ENCODE measurements around the gene TMEM217.

The TMEM217 gene

DNA sequence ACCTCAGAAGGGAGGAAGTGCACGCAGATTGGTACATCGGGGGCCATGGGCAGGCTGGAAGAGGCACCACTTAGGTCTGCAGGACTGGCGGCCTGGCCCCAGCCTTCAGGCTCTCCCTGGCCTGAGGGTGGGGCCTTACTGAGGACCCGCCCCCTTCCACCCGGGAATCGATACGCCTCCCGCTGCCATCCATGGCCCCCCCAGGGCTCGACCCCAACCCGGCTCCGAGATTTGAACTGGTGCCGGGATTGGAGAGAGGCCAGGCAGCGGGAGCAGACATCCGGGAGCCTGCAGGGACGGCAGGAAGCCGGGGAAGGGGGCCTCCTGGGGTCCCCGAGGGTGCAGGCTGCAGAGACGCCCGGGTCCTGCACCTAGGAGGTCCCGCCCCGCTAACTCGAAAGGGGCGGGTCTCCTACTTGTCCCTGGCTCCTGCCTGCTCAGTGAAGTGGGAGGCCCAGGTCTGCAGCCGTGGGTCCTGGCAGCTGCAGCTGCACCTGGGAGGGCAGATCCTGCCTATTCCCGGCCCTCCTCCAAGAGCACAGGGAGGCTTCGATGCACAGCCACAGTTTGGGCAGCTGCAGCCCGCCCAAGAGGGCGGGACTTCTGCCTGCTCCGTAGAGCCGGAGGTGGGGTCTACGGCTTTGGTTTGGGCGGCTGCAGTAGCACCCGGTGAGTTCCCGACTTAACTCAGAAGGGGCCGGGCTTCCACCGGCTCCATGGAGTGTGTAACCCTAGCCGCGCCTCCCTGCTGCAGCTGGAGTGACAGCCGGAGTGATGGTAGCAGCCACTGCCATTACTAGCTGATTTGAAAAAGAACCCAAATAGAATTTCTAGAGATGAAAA is 35.6 kb downstream of the TMEM217 start:
- intact Hi-C loops (cut with DNase I; ENCODE audit: low total_unique reads): no loop called here
- Histone ChIP-seq H3K36me3 (no peaks in the 10 kb centered on the region), H3K4me1 (peaks cover 0 to 8% (median 5%) of the 10 kb centered on the region in 4 donors), H3K27me3 (no peaks in the 10 kb centered on the region), H3K27ac (peak overlapping the region; percentile 33 to 60), H3K4me3 (peak overlapping the region; percentile 58 to 68), H3K9me3 (no peaks in the 10 kb centered on the region)
- TF ChIP-seq, protein P1, sequence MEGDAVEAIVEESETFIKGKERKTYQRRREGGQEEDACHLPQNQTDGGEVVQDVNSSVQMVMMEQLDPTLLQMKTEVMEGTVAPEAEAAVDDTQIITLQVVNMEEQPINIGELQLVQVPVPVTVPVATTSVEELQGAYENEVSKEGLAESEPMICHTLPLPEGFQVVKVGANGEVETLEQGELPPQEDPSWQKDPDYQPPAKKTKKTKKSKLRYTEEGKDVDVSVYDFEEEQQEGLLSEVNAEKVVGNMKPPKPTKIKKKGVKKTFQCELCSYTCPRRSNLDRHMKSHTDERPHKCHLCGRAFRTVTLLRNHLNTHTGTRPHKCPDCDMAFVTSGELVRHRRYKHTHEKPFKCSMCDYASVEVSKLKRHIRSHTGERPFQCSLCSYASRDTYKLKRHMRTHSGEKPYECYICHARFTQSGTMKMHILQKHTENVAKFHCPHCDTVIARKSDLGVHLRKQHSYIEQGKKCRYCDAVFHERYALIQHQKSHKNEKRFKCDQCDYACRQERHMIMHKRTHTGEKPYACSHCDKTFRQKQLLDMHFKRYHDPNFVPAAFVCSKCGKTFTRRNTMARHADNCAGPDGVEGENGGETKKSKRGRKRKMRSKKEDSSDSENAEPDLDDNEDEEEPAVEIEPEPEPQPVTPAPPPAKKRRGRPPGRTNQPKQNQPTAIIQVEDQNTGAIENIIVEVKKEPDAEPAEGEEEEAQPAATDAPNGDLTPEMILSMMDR (IDR thresholded peaks at IDR 0.05): no peak
- peak; percentile 59 to 86 for DNase-seq

DNA sequence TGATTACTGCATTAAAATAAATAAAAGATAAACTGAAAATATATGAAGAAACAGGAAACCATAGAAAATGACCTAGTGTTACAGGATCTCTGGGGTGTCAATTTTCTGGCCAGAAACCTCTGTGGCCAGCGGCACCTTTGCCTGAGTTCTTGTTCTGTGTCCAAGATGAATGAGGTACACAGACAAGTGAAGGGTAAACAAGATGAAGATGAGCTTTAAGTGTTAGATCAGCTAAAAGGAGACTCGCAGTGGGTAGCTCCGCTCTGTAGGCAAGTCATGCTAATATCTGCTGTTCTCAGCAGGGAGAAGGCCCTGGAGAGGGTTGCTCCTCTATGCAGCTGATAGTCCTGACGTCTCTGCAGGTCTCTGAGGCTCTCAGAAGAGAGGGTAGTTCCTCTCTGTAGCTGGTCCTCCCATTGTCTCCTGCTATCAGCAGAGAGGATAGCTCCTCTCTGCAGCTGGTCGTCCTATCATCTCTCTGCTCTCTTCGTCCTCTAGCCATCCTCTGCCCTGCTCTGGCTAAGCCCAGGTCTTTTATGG is 36.3 kb downstream of the TMEM217 start:
- Histone ChIP-seq H3K4me1 (peaks cover 0 to 8% (median 5%) of the 10 kb centered on the region in 4 donors), H3K27me3 (no peaks in the 10 kb centered on the region), H3K27ac (peak overlapping the region in 1 of 2 donors; percentile 60), H3K9me3 (no peaks in the 10 kb centered on the region), H3K4me3 (peak overlapping the region; percentile 58 to 68), H3K36me3 (no peaks in the 10 kb centered on the region)
- TF ChIP-seq, protein P1 (IDR thresholded peaks at IDR 0.05): no peak
- no peak for DNase-seq
- intact Hi-C loops (cut with DNase I; ENCODE audit: low total_unique reads): no loop called here

DNA sequence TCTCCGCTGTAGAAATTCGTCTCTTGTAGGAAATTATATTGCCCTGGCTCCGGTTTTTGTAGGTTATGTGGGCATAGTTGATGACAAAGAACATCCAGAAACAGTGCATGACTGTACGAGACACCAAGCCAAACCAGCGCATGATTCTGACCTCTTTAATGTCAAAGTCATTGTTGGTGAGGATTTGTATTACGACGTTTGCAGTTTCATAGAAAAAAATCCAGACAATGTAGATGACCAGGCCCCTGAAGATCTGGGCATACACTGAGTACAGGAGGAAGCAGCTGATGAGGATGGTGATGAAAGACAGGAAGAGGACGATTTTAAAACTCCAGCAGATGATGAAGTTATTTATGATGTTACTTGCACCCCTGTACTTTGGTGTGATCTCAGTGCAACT is 39.4 kb downstream of the TMEM217 start:
- no peak overlapping the region for H3K4me3 ChIP-seq
- intact Hi-C loops (cut with DNase I; ENCODE audit: low total_unique reads): no loop called here

DNA sequence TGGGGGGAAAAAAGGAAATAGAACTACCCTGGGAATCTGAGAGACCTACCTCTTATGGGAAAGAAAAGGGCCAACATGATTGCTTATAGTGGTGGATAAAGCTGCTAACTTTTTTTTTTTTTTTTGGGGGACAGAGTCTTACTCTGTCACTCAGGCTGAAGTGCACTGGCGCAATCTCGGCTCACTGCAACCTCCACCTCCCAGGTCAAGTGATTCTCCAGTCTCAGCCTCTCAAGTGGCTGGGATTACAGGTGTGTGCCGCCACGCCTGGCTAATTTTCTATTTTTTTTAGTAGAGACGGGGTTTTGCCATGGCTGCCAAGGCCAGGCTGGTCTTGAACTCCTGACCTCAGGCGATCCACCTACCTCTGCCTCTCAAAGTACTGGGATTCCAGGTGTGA is 39.9 kb downstream of the TMEM217 start:
- Histone ChIP-seq H3K4me1 (peaks cover 0 to 8% (median 5%) of the 10 kb centered on the region in 4 donors), H3K4me3 (no peak overlapping the region), H3K27ac (no peak overlapping the region), H3K27me3 (no peaks in the 10 kb centered on the region), H3K9me3 (no peaks in the 10 kb centered on the region), H3K36me3 (no peaks in the 10 kb centered on the region)
- TF ChIP-seq, protein P1 (IDR thresholded peaks at IDR 0.05): no peak
- no peak for DNase-seq
- intact Hi-C loops (cut with DNase I; ENCODE audit: low total_unique reads): no loop called here

More for the DNA sequence above, 39.4 kb downstream of the TMEM217 start:
- TF ChIP-seq, protein P1 (IDR thresholded peaks at IDR 0.05): no peak
- peaks cover 0 to 8% (median 5%) of the 10 kb centered on the region in 4 donors for H3K4me1 ChIP-seq
- no peaks in the 10 kb centered on the region for H3K36me3 ChIP-seq
- H3K27me3 ChIP-seq: no peaks in the 10 kb centered on the region
- no peak overlapping the region for H3K27ac ChIP-seq
- H3K9me3 ChIP-seq: no peaks in the 10 kb centered on the region
- no peak for DNase-seq

DNA sequence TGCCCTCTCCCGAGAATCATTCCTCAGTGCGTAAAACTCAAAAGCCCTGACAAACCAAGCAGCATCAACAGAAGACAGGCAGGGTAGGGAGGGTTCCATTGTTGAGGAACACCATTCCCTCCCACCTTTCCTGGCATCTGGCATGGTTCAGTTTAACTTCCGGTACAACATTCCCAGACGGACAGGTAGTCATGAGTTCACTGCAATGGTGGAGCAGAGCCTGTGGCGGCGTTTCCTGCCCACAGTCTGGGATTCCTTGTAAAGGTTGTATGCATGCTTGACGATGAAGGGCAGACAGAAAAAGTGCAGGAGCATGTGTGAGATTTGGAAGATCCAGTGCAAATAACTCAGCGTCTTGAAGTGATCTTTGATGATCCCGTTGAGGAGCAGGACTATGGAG is 45.7 kb downstream of the TMEM217 start:
- TF ChIP-seq, protein P1 (IDR thresholded peaks at IDR 0.05): no peak
- Histone ChIP-seq H3K9me3 (no peaks in the 10 kb centered on the region), H3K4me3 (no peak overlapping the region), H3K27me3 (no peaks in the 10 kb centered on the region), H3K36me3 (no peaks in the 10 kb centered on the region), H3K4me1 (peaks cover 0 to 7% (median 3%) of the 10 kb centered on the region in 4 donors), H3K27ac (no peak overlapping the region)
- intact Hi-C loops (cut with DNase I; ENCODE audit: low total_unique reads): no loop called here
- DNase-seq: no peak

All from tibial artery (tissue), 4 donors.